ELF-1 (cell line): ENCODE results near the gene UROD.
"Not testable (repeated sequence)": the region's sequence is repeated elsewhere in the genome, so short reads cannot be mapped to it uniquely, and the experiment has no call there.

Experiments used
- DNase-seq: peaks from one replicate; pipeline ENCODE4 v3.0.0-alpha.2; 2016; ENCODE audit warnings: low read depth, low spot score

UROD gene

DNA sequence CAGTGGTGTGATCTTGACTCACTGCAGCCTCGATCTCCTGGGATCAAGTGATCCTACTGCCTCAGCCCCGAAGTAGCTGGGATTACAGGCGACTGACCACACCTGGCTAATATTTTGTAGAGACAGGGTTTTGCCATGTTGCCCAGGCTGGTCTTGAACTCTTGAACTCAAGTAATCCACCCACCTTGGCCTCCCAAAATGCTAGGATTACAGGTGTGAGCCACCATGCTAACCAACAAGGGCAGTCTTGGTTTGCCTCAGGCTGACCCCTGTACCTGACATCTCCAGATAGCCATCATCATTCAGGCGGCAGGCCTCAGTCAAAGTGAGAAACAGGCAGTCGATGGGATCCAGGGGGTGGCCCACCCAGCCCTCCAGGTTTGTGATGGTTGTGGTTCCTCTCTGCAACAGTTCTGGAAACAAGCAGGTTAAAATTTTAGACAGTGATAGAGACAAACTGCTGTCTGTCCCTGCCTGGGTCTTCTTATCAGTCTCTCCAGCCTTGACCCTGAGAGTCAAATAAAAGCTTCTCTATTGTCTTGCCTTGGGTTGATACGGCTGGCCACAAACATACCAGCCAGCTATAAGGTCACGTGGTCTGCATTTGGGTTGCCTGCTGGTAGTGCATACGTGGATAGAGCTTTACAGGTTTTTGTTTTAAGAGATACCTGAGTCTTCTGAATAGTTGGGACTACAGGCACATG, 26.8 kb downstream of the UROD start:
- DNase-seq = no peak

DNA sequence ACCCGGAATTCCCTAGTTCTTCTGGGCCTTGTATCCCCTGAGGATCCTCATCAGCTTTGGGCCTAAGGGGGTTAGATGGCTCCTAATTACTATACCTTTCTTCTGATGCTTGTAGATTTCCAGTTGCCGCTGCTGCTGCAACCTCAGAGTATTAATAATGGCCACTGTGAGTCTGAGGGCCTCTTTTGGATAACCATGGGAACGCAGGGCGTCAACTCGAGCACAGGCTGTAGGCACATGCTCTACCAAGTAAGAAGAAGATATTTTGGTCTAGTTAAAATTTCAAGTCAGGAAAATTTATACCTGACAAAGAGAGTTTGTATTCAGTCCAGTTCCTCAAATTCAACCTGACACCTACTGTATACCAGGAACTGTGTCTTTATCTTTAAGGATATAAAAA, 28.2 kb downstream of the UROD start:
- DNase-seq = no peak

GRCh38 chr1:45043094-45043493, 31.0 kb downstream of the UROD start:
- DNase-seq = no peak

GRCh38 chr1:45044916-45045315, 32.9 kb downstream of the UROD start:
- no peak for DNase-seq

DNA sequence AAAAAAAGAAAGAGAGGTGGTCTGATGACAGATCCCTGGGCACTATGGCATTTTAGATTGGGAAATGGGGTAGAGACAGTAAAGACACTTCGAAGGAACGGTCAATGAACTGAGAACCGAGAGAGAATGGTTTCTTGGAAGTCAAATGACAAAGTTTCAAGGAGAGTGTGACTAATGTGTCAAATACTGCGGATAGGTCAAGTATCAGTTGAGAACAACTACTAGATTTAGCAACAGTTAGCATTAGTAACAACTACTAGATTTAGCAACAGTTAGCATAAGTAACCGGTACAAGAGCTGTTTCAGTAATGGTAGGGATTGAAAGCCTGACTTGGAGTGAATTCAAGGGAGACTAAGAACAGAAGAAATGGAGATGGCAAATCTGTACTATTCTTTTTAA, 35.0 kb downstream of the UROD start:
- DNase-seq = no peak

DNA sequence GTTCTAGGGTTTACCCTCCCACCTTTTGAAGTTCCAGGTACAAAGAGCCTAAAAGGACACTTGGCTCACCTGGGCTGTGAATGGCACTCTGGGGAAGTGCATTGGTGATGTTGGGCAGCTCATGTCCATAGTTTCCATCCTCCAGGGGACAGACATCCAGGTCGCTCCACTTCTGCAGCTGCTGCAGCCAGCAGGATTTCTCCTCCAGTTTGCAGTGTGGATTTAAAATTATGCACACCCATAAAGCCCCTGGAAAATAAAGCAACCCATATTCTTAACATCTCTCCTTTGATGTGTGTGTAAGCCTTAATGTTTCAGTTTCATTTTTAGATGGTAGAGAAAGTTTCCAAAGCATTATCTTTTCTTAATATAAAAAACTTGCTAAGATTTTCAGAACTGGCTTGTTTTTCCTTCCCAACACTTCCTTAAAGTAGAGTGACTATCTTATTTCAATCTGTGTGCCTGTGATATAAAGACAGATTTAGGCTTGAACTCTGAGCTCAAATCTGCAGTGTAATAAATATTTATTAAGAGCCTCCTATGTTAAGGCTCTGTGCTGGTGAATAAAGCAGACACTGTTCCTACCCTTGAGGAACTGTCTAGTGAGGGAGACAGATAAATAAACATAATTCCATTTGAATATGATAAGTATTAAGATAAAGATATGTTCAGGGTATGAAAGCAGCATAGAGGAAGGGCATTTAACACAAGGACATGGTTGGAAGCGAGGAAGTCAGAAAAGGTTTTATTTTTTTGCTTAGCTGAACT, 39.1 kb downstream of the UROD start:
- no peak for DNase-seq

DNA sequence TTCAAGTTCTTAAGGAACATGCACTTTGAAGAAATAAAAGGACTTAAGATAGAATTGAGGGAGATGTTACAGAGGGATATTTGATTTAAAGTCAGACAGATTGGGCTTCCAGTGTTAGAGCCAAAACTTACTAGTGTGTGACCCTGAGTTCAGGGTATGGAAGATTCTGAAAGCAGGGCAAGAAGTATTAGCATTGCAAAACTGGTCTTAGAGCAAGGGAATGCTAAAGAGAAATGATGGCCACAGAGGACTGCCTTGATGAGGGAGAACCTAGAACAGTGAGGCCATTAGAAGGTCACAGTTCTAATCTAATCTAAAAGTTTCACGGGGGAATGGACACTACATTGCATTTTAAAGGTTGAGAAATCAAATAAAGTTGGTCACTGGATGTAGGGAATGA, 45.5 kb downstream of the UROD start:
- DNase-seq = no peak

DNA sequence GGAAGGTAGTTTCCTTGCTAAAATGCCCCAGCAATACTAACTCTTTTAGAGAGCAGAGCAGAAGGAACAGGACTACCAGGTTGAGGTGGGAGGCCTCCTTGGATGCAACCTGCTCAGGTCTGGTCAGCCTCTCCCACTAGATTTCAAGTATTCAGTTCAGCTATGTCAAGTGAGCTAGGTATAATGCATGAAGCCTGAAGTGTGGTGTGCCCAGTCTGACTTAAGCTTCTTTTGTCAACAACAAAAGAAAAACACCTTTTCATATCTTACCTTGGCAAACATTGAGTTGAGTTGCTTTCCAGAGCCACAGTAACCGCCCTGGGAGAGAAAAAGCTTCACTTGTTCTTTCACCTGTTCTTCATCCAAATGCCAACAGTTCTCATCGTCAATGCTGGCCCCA, 47.8 kb downstream of the UROD start:
- DNase-seq = no peak

GRCh38 chr1:45062463-45062862, 50.4 kb downstream of the UROD start:
- DNase-seq = not testable (repeated sequence)

DNA sequence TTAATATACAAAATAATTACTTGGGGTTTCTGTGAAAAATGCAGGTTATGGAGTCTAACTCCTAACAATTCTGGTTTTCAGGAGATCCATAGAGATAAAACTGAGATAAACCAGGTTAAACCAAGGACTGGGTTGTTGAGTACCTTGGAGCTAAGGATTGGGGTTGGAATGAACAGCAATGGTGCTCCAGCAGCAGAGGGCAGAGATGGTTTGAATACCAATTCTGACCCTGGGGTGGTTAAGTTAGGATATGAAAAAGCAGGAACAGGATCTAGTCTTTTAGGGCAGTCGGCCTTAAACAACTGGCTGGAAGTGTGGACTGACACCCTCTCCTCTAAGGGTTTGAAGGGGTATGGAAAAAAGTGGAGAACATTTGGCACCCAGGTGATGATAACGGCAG, 53.0 kb downstream of the UROD start:
- no peak for DNase-seq
